Measurements from ENCODE around the gene CARM1.
"Not testable (repeated sequence)": the region's sequence is repeated elsewhere in the genome, so short reads cannot be mapped to it uniquely, and the experiment has no call there.

CARM1 gene

DNA sequence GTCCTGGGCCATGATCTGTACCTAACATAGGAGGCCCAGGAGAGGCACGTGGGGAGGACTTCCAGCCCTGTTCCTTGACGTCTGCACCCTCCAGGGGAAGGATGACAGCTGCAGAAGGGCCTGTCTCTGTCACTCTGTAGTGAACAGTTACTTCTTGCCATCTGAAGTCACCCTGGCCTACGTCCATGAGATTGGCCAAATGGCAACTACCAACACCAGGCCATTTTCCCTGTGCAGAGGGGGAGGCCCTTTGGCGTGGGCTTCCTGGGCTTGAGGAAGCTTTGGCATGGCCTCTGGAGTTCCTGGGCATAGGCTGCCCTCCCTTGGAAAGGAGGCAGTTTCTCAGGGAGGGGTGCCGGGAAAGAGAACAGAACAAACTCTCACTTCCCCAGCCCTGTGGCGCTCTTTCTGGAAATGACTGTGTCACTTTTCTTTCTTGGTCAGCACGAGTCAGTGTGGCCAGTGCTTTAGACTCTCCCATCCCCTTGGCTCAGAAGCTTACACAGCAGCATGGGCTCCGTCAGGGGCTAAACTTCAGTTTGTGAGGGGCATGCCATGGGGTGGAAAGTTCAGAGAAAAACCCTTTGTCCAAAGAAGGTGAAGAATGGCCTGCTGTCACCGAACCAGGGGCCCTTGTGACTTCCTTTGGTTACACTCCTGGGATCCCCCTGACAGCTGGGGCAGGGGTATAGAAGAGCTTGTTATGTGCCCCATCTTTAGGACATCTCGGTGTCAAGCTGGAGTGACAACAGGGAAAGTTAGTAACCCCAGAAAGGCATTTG is 5.3 kb downstream of the CARM1 start:
- DNase-seq, result no peak

DNA sequence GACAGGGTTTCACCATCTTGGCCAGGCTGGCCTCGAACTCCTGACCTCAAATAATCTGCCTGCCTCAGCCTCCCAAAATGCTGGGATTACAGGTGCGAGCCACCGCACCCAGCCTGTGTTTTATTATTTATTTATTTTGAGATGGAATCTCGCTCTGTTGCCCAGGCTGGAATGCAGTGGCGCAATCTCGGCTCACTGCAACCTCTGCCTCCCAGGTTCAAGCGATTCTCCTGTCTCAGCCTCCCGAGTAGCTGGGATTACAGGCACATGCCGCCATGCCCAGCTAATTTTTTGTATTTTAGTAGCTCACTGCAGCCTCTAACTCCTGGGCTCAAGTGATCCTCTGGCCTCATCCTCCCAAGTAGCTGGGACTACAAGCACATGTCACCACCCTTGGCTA is 6.3 kb downstream of the CARM1 start:
- DNase-seq, result not testable (repeated sequence)

- no peak for DNase-seq
These were observed 6.9 kb downstream of the CARM1 start for GRCh38 chr19:10878253-10878652.

GRCh38 chr19:10881403-10882107 is 10.2 kb downstream of the CARM1 start:
- no peak for DNase-seq

- no peak for DNase-seq
These were observed 10.7 kb downstream of the CARM1 start for GRCh38 chr19:10882108-10882457.

DNA sequence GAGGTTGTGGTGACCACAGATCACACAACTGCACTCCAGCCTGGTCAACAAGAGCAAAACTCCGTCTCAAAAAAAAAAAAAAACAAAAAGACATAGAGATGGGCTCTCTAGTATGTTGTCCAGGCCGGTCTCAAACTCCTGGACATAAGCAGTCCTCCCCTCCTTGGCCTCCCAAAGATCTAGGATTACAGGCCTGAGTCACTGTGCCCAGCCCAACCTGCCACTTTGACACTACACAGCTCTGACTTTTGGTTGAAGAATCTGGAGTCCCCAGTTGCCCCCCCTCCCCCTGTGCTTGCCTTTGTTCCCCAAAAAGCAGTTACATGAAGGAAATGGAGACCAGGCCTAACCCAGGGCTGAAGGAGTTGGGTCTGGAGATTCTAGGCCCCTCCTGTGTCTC is 12.9 kb downstream of the CARM1 start:
- DNase-seq, result no peak

DNA sequence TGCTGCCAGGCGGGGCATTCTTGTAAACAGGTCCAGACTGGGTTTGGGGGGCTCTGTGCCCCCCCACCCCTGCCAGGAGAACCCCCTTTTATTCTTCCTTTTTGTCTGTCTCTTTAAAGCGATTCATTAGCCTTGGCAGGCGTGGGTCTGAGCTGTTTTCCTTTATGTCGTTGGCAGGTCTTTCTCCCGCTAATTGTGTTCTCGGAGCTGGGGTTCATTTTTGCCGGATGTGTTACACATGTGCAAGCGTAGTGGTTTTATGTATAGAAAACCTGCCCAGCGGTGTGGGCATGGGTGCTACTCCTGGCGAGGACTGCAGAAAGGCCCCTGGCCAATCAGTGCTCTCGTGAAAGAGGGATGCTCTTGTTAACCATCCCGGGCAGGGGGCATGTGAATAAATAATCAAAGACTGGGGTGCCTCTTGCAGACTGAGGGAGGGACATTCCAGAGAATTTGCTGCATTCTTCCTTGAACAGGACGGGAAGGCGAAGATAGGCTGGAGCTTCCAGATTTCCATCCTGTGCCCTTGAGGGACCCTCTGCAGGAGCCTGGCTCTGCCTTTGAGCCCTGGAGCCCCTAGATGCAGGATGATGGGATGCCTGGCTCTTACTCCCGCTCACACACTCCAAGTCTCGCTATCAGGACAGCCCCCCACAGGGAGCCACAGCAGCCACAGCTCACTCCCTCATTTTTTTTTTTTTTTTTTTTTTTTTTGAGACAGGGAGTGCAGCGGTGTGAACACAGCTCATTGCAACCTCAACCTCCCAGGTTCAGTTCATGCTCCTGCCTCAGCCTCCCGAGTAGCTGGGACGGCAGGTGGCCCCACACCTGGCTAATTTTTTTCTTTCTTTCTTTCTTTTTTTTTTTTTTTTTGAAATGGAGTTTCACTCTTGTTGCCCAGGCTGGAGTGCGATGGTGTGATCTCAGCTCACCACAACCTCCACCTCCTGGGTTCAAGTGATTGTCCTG is 14.1 kb downstream of the CARM1 start:
- no peak for DNase-seq

DNA sequence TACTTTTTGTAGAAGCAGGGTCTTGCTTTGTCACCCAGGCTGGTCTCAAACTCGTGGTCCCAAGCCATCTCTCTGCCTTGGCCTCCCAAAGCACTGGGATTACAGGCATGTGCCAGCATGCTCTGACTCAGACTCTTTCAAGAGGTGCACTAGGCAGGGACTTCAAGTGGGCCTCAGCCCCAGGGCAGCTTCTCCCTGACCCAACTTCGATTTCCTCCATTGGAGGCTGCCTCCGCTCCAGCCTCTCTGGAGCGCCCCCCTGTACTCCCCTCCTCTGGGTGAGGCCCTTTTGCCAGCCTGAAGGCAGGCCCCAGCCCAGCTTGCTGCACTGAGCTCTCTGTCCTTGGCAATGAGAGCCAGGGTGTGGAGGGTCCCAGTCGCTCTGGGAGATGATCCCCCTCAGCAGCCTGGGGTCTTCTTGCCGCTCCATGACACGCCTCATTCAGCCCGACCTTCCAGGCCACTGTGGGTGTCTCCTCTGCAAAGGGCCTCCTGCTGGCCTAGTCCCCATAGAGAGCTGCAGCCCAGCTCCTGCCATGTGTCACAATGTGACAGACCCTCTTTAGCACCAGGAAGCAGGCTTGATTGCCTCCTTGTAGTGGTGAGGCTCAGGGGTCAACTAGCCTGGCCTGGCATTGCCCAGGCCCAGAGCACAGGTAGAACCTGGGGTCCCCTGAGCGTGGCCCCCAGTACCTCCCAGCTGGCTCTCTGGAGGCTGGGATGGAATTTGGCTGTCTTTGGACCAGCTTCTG is 16.4 kb downstream of the CARM1 start:
- no peak for DNase-seq

DNA sequence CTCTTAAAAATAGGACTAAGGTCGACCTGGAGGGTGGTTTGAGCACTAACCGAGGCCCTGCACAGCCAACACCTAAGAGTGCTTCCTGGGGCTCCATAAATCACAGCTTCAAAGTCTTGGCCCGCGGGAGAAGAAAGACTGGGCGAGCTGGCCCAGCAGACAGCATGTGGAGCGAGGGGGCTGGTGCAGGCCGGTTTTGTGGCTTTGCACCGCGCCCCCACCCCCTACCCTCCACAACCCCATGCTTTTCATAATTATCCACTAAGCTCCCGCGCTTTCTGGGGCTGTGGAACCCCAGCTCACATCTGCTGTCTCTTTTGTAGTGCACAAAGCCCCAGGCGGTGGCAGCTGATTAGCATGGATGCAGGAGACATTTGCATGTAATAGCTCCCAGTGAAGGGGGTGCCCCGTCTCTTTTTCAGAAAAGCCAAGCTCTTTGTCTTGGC is 17.1 kb downstream of the CARM1 start:
- no peak for DNase-seq

GRCh38 chr19:10889880-10890279 is 18.5 kb downstream of the CARM1 start:
- no peak for DNase-seq

GRCh38 chr19:10891405-10892086 is 20.2 kb downstream of the CARM1 start:
- DNase-seq, result no peak

- DNase-seq, result no peak
These were observed 20.9 kb downstream of the CARM1 start for GRCh38 chr19:10892256-10892655.

- no peak for DNase-seq
These were observed 23.5 kb downstream of the CARM1 start for GRCh38 chr19:10894911-10895213.

DNA sequence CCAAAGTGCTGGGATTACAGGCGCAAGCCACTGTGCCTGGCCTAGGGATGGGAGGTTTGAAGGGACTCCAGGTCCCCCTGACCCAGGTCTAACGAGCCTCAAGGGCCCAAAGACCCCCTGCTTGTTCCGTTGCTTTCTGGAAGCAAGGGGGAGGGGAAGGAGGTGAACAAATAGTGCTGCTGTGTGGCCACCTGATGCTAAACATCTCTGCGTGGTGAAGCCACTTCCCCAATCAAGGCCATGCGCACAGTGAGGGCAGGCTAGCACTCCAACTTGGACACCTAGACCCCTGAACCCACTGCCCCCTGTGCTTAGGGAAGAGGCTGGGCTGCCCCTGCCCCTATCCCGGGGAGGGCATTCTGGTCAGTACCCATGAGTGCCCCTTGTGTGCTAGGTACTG is 24.0 kb downstream of the CARM1 start:
- no peak for DNase-seq

GRCh38 chr19:10895920-10896319 is 24.6 kb downstream of the CARM1 start:
- DNase-seq, result no peak

DNA sequence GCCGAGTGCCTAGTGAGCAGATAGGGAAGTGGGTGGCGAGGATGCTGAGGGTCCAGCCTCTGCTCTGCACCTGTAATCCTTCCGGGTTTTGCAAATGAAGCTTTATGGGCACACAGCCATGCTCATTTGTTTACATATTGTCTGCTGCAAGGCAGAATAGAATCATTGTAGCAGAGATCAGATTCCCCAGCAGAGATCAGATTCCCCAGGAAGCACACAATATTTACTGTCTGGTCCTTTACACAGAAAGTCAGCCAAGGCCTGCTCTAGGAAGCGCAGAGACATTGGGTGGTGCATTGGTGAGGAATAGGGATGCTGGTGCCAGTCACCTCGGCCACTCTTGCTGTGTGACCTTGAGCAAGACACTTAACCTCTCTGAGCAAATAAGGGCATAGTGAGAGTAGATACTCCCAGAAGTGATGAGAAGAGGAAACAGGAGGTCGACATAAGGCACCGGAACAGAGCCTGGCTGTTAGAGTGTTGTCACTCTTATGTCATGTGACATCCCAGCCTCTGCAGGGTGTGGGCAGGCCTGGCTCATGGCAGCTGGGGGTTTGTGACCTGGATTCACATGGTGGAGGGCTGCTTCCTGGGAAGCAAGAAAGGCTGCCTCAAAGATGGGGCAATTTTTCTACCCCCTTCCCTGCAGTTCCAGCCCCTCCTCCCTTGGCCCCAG is 25.6 kb downstream of the CARM1 start:
- DNase-seq, result no peak

- no peak for DNase-seq
These were observed 27.3 kb downstream of the CARM1 start for GRCh38 chr19:10898633-10899032.

DNA sequence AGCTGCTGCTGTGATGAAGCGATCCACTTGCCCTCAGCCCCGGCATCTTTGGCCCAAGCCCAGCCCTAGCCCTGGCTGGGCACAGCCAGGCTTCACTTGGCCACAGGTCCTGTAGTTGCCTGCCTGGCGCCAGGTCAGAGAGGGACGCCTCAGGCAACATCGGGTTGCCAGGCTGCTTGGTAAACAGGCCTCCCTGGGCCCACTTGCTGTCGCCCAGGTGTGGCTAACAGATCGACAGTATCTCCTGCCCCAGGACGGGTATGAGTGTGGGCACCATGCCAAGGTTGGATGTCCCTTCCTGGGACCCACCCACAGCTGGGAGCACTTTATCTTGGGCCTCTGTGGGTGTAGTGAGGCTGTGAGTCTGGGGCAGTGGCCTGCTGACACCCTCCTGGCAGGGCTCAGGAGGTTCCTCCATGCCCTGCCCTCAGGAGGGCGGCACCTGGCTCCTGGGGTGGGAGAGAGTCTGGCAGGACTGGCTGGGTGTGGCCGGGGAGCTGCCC is 27.8 kb downstream of the CARM1 start:
- DNase-seq, result no peak

GRCh38 chr19:10907925-10908324 is 36.6 kb downstream of the CARM1 start:
- no peak for DNase-seq

- DNase-seq, result no peak
These were observed 37.1 kb downstream of the CARM1 start for GRCh38 chr19:10908380-10908960.

All from T1000 (cell line).